GM23338 (cell line): Measurements from ENCODE around the gene AHI1. TPM values are rescaled to one million over a fixed set of nuclear protein-coding genes. Genes with fewer than 3 reads are reported as not detected.

ENCODE experiments used
- ATAC-seq: fragments of 200-7000 bp; cut with Tn5 transposase; 3 replicates; pipeline ENCODE4 v1.9.1; 2020
- DNase-seq: peaks from one replicate; pipeline ENCODE4 v3.0.0-alpha.2; 2015; ENCODE audit warnings: low spot score
- H2AFZ ChIP-seq: fragments of 200-600 bp; sonication (generic); 2 replicates; pipeline ENCODE4 v1.8.0; 2016; ENCODE audit warnings: antibody characterized with exemption, mild to moderate bottlenecking, moderate library complexity
- H3F3A ChIP-seq: fragments of 200-600 bp; sonication (generic); replicated peaks from 2 replicates; pipeline ENCODE4 v1.8.0; 2017; ENCODE audit warnings: antibody characterized with exemption, mixed run types, low read depth
- H3K27ac ChIP-seq: fragments of 200-600 bp; sonication (generic); 2 replicates; pipeline ENCODE4 v1.6.1; 2016; ENCODE audit warnings: low read depth
- H3K27me3 ChIP-seq: fragments of 200-600 bp; sonication (generic); 2 replicates; pipeline ENCODE4 v1.8.0; 2016; ENCODE audit warnings: mild to moderate bottlenecking, mixed run types, moderate library complexity; ENCODE audit not compliant: insufficient read depth
- H3K36me3 ChIP-seq: fragments of 200-600 bp; sonication (generic); 2 replicates; pipeline ENCODE4 v1.8.0; 2016; ENCODE audit warnings: mild to moderate bottlenecking; ENCODE audit not compliant: insufficient read depth
- H3K4me1 ChIP-seq: fragments of 200-600 bp; sonication (generic); 2 replicates; pipeline ENCODE4 v1.8.0; 2016; ENCODE audit warnings: mild to moderate bottlenecking, moderate library complexity; ENCODE audit not compliant: insufficient read depth
- H3K4me2 ChIP-seq: fragments of 200-600 bp; sonication (generic); 2 replicates; pipeline ENCODE4 v1.7.1; 2017; ENCODE audit warnings: mixed run types
- H3K4me3 ChIP-seq: fragments of 200-600 bp; sonication (generic); 2 replicates; pipeline ENCODE4 v1.6.1; 2016; ENCODE audit warnings: mixed run types
- H3K79me2 ChIP-seq: fragments of 200-600 bp; sonication (generic); replicated peaks from 2 replicates; pipeline ENCODE4 v1.8.0; 2017; ENCODE audit warnings: mild to moderate bottlenecking; ENCODE audit not compliant: insufficient read depth
- H3K9me2 ChIP-seq: fragments of 200-600 bp; sonication (generic); 2 replicates; pipeline ENCODE4 v1.8.0; 2017; ENCODE audit not compliant: insufficient read depth
- H4K20me1 ChIP-seq: fragments of 200-600 bp; sonication (generic); replicated peaks from 2 replicates; pipeline ENCODE4 v1.8.0; 2017; ENCODE audit warnings: mild to moderate bottlenecking; ENCODE audit not compliant: insufficient read depth
- H3K27ac Mint-ChIP-seq: 2 replicates; pipeline ENCODE4 v1.8.0; 2020; ENCODE audit warnings: inconsistent platforms, mild to moderate bottlenecking, moderate library complexity, mixed read lengths
- H3K27me3 Mint-ChIP-seq: 3 replicates; pipeline ENCODE4 v1.8.0; 2022; ENCODE audit warnings: low read depth, mild to moderate bottlenecking, moderate library complexity, mixed read lengths, inconsistent platforms; ENCODE audit not compliant: insufficient read depth, poor library complexity
- H3K36me3 Mint-ChIP-seq: 3 replicates; pipeline ENCODE4 v1.8.0; 2021; ENCODE audit warnings: low read depth, mild to moderate bottlenecking, inconsistent platforms, moderate library complexity, mixed read lengths
- H3K4me1 Mint-ChIP-seq: 3 replicates; pipeline ENCODE4 v1.8.0; 2020; ENCODE audit warnings: mild to moderate bottlenecking, inconsistent platforms, mixed read lengths
- H3K4me3 Mint-ChIP-seq: 3 replicates; pipeline ENCODE4 v1.8.0; 2021; ENCODE audit warnings: moderate library complexity, mild to moderate bottlenecking, inconsistent platforms, mixed read lengths
- H3K9me3 Mint-ChIP-seq: 3 replicates; pipeline ENCODE4 v1.8.0; 2020; ENCODE audit warnings: moderate library complexity, mild to moderate bottlenecking, inconsistent platforms, mixed read lengths
- CREB1 ChIP-seq: fragments of 250-450 bp; sonication (Bioruptor Pico); IDR thresholded peaks from 2 replicates; pipeline ENCODE4 v1.5.0; 2020; ENCODE audit warnings: low read depth, mild to moderate bottlenecking, moderate library complexity
- CTCF ChIP-seq, 2 experiments: fragments of 200-600 bp in 1 of 2; sonication (generic) in 1 of 2; conservative IDR thresholded peaks; 2 replicates each; pipeline versions ENCODE4 v1.5.1 to v1.6.1; 2016 to 2017; ENCODE audit warnings: antibody characterized with exemption in 2 of 2, low read depth in 2 of 2, mild to moderate bottlenecking in 2 of 2, moderate library complexity in 1 of 2
- ETS1 ChIP-seq: IDR thresholded peaks from 2 replicates; pipeline ENCODE4 v1.6.1; 2016; ENCODE audit warnings: antibody characterized with exemption
- EZH2 ChIP-seq: fragments of 200-600 bp; sonication (generic); IDR thresholded peaks from one replicate; pipeline ENCODE4 v1.8.0; 2017; ENCODE audit warnings: antibody characterized with exemption, mild to moderate bottlenecking, low read depth; ENCODE audit not compliant: unreplicated experiment
- NANOG ChIP-seq: IDR thresholded peaks from 2 replicates; pipeline ENCODE4 v1.6.1; 2016; ENCODE audit warnings: antibody characterized with exemption, borderline replicate concordance
- REST ChIP-seq: IDR thresholded peaks from one replicate; pipeline ENCODE4 v1.6.1; 2018; ENCODE audit warnings: antibody characterized with exemption; ENCODE audit not compliant: unreplicated experiment
- STAT1 ChIP-seq: IDR thresholded peaks from one replicate; pipeline ENCODE4 v1.6.1; 2016; ENCODE audit warnings: antibody characterized with exemption; ENCODE audit not compliant: unreplicated experiment
- ZNF114 ChIP-seq: fragments of 250-450 bp; sonication (Bioruptor Pico); IDR thresholded peaks from 2 replicates; pipeline ENCODE4 v1.5.0; 2020; ENCODE audit warnings: mild to moderate bottlenecking, moderate library complexity
- ZNF331 ChIP-seq: fragments of 250-450 bp; sonication (Bioruptor Pico); IDR thresholded peaks from 2 replicates; pipeline ENCODE4 v1.5.0; 2020; ENCODE audit warnings: low read depth, mild to moderate bottlenecking, moderate library complexity
- ZNF462 ChIP-seq: fragments of 250-450 bp; sonication (Bioruptor Pico); IDR thresholded peaks from 2 replicates; pipeline ENCODE4 v1.5.0; 2020; ENCODE audit warnings: mild to moderate bottlenecking, moderate library complexity
- polyA plus RNA-seq: library from polyadenylated mRNA; unstranded; fragments of >200 nt; fragmentation: Nextera tagmentation; extraction: Ambion mirVana; gene quantifications from 2 replicates; pipeline ENCODE4 v1.2.1, GENCODE V29; 2016
- total RNA-seq: library from RNA; depleted of rRNA; stranded (reverse); fragments of >200 nt; shearing (Covaris generic); gene quantifications from 2 replicates; pipeline ENCODE4 v1.2.3, GENCODE V29; 2014

AHI1 gene
- total and polyA plus RNA-seq, 2 experiments from 2014 or later, result 19.8 to 72.9 TPM

GRCh38 chr6:135354407-135354806, 143.1 kb downstream of the AHI1 start (continued):
- TF ChIP-seq CTCF (conservative IDR thresholded peaks at IDR 0.05; ENCODE audit: low read depth in 2 of 2) (no peak), NANOG (no peak), ZNF331 (CRISPR knock-in tag) (no peak)

- Mint-ChIP-seq H3K27me3 (peaks cover 2% of the 10 kb centered on the region), H3K4me3 (no peak overlapping the region), H3K9me3 (no peaks in the 10 kb centered on the region), H3K27ac (no peak overlapping the region), H3K4me1 (peaks cover 3% of the 10 kb centered on the region; the same call in 1 of the 3 replicates), H3K36me3 (no peaks in the 10 kb centered on the region)
- DNase-seq, result no peak
- H4K20me1 ChIP-seq, result no peaks in the 10 kb centered on the region
- H3K9me2 ChIP-seq, result no peaks in the 10 kb centered on the region
- H3K27ac ChIP-seq, result no peak overlapping the region
- no peak overlapping the region for H2AFZ ChIP-seq
- H3F3A ChIP-seq, result no peaks in the 10 kb centered on the region
- ATAC-seq, result no peak
- no peak overlapping the region for H3K4me2 ChIP-seq
- no peak overlapping the region for H3K4me3 ChIP-seq
- H3K4me1 ChIP-seq, result no peaks in the 10 kb centered on the region
- no peaks in the 10 kb centered on the region for H3K27me3 ChIP-seq
- no peaks in the 10 kb centered on the region for H3K79me2 ChIP-seq
- H3K36me3 ChIP-seq, result no peaks in the 10 kb centered on the region
- TF ChIP-seq NANOG (no peak), ZNF114 (CRISPR knock-in tag) (no peak), CREB1 (no peak), ETS1 (no peak), EZH2 (no peak), ZNF462 (CRISPR knock-in tag) (no peak), CTCF (conservative IDR thresholded peaks at IDR 0.05; ENCODE audit: low read depth in 2 of 2) (no peak), REST (no peak), STAT1 (no peak)
Measured at GRCh38 chr6:135353113-135353512, 144.4 kb downstream of the AHI1 start.
